Uterus (tissue), 2 donors: ENCODE data around the gene CBFB.

Experiments
- CTCF ChIP-seq, 4 experiments: fragments of 200-600 bp in 2 of 4; fragments of 450-650 bp in 2 of 4; sonication (generic) in 2 of 4; IDR thresholded peaks; one replicate each; pipeline ENCODE4 v1.5.1; 2016 to 2019; ENCODE audit warnings: antibody characterized with exemption in 4 of 4, mild to moderate bottlenecking in 2 of 4, moderate library complexity in 1 of 4
- POLR2A ChIP-seq, 2 donors: fragments of 450-650 bp; IDR thresholded peaks; one replicate each; pipeline ENCODE4 v1.6.1; 2016; ENCODE audit warnings: antibody characterized with exemption in 2 of 2, mild to moderate bottlenecking in 1 of 2, moderate library complexity in 1 of 2

DNA sequence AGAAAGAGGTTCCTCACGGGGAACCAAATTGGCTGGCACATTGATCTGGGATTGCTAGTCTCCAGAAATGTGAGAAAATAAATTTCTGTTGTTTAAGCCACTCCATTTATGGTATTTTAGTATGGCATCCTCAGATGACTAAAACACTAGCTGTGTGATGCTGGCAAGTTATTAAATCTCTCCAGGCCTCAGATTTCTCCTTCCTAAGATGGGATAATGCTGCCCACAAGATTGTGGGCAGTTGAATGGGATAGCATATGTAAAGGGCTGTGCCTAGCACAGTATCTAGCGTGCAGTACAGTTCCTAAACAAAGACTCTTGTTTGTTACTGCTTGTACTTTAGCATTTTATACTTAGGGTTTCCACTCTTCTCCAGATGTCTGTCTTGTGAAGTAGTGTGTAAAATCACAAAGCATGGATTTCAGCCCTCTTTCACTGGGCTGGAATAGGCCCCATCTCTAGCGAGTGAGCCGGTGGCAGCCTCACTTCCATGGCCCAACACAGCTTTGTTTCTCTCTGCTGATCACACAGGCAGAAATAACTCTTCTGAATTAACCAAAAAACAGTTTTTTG is 42.6 kb downstream of the CBFB start:
- no peak for TF ChIP-seq CTCF (IDR thresholded peaks at IDR 0.05)
- TF ChIP-seq POLR2A (IDR thresholded peaks at IDR 0.05), result no peak
